ENCODE measurements around the gene CCR9.

GRCh38 chr3:45868650-45869049, 17.7 kb upstream of the CCR9 start:
- TF ChIP-seq, protein P1, sequence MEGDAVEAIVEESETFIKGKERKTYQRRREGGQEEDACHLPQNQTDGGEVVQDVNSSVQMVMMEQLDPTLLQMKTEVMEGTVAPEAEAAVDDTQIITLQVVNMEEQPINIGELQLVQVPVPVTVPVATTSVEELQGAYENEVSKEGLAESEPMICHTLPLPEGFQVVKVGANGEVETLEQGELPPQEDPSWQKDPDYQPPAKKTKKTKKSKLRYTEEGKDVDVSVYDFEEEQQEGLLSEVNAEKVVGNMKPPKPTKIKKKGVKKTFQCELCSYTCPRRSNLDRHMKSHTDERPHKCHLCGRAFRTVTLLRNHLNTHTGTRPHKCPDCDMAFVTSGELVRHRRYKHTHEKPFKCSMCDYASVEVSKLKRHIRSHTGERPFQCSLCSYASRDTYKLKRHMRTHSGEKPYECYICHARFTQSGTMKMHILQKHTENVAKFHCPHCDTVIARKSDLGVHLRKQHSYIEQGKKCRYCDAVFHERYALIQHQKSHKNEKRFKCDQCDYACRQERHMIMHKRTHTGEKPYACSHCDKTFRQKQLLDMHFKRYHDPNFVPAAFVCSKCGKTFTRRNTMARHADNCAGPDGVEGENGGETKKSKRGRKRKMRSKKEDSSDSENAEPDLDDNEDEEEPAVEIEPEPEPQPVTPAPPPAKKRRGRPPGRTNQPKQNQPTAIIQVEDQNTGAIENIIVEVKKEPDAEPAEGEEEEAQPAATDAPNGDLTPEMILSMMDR (IDR thresholded peaks at IDR 0.05), result no peak
- TF ChIP-seq POLR2A (IDR thresholded peaks at IDR 0.05), result no peak

All from breast epithelium (tissue), 3 donors.